Astrocyte (in vitro differentiated cells and primary cell): ENCODE results near the gene CHST13. TPM values are rescaled to one million over a fixed set of nuclear protein-coding genes. Genes with fewer than 3 reads are reported as not detected.
"Not testable (repeated sequence)": the region's sequence is repeated elsewhere in the genome, so short reads cannot be mapped to it uniquely, and the experiment has no call there.

Experiments
- DNase-seq: peaks from one replicate; pipeline ENCODE4 v3.0.0-alpha.2; 2010; ENCODE audit warnings: low read depth
- FAIRE-seq: peaks from 2 replicates; lab custom pipeline; 2011; peaks lifted over from hg19 to GRCh38; lab: Jason Lieb, UNC
- H2AFZ ChIP-seq: 2 replicates; pipeline ENCODE4 v1.6.0; 2012; ENCODE audit warnings: low read depth, low read length, inconsistent platforms
- H3K27ac ChIP-seq: 2 replicates; pipeline ENCODE4 v1.5.1; 2011; ENCODE audit warnings: low read depth, low read length, inconsistent platforms
- H3K27me3 ChIP-seq: 2 replicates; pipeline ENCODE4 v1.6.0; 2011; ENCODE audit warnings: low read length, inconsistent platforms; ENCODE audit not compliant: insufficient read depth
- H3K36me3 ChIP-seq: 2 replicates; pipeline ENCODE4 v1.5.1; 2011; ENCODE audit warnings: low read length, inconsistent platforms; ENCODE audit not compliant: insufficient read depth
- H3K4me1 ChIP-seq: 2 replicates; pipeline ENCODE4 v1.5.1; 2011; ENCODE audit warnings: low read length, inconsistent platforms; ENCODE audit not compliant: insufficient read depth
- H3K4me2 ChIP-seq: 2 replicates; pipeline ENCODE4 v1.6.0; 2012; ENCODE audit warnings: low read length, inconsistent platforms
- H3K4me3 ChIP-seq: 2 replicates; pipeline ENCODE4 v1.5.1; 2011; ENCODE audit warnings: low read depth, mild to moderate bottlenecking, low read length, inconsistent platforms; ENCODE audit not compliant: insufficient read depth
- H3K79me2 ChIP-seq: 2 replicates; pipeline ENCODE4 v1.6.0; 2012; ENCODE audit warnings: mild to moderate bottlenecking, low read length, inconsistent platforms; ENCODE audit not compliant: insufficient read depth
- H3K9ac ChIP-seq: 2 replicates; pipeline ENCODE4 v1.6.0; 2012; ENCODE audit warnings: mild to moderate bottlenecking, low read length, inconsistent platforms
- H3K9me3 ChIP-seq: 2 replicates; pipeline ENCODE4 v1.5.1; 2012; ENCODE audit warnings: low read depth, mild to moderate bottlenecking, low read length, inconsistent platforms; ENCODE audit not compliant: insufficient read depth
- H4K20me1 ChIP-seq: 2 replicates; pipeline ENCODE4 v1.6.0; 2012; ENCODE audit warnings: low read length, inconsistent platforms; ENCODE audit not compliant: insufficient read depth
- H3K27ac Mint-ChIP-seq: one replicate; pipeline ENCODE4 v1.8.0; 2021; ENCODE audit warnings: mild to moderate bottlenecking, mixed read lengths; ENCODE audit not compliant: unreplicated experiment
- H3K27me3 Mint-ChIP-seq: one replicate; pipeline ENCODE4 v1.8.0; 2021; ENCODE audit warnings: low read depth, mixed read lengths; ENCODE audit not compliant: unreplicated experiment
- H3K36me3 Mint-ChIP-seq: one replicate; pipeline ENCODE4 v1.8.0; 2021; ENCODE audit warnings: low read depth, mixed read lengths; ENCODE audit not compliant: unreplicated experiment
- H3K4me1 Mint-ChIP-seq: one replicate; pipeline ENCODE4 v1.8.0; 2021; ENCODE audit warnings: low read depth, mixed read lengths; ENCODE audit not compliant: unreplicated experiment
- H3K4me3 Mint-ChIP-seq: one replicate; pipeline ENCODE4 v1.8.0; 2021; ENCODE audit warnings: mild to moderate bottlenecking, moderate library complexity, mixed read lengths; ENCODE audit not compliant: unreplicated experiment
- H3K9me3 Mint-ChIP-seq: one replicate; pipeline ENCODE4 v1.8.0; 2021; ENCODE audit warnings: mild to moderate bottlenecking, mixed read lengths; ENCODE audit not compliant: unreplicated experiment
- EZH2 ChIP-seq: IDR thresholded peaks from 2 replicates; pipeline ENCODE4 v1.6.1; 2012; ENCODE audit warnings: mild to moderate bottlenecking, low read length, inconsistent platforms; ENCODE audit not compliant: insufficient read depth
- total RNA-seq: library from RNA; stranded (reverse); gene quantifications from 2 replicates; pipeline ENCODE4 v1.2.1, GENCODE V29; 2021
- TF ChIP-seq, protein P1 (sequence below): IDR thresholded peaks from 2 replicates; pipeline ENCODE4 v1.5.1; 2011; ENCODE audit warnings: low read depth, mild to moderate bottlenecking, inconsistent platforms, low read length, moderate library complexity; ENCODE audit not compliant: insufficient read depth

Gene CHST13
- total RNA-seq, 1 donor from 2014 or later: not detected

DNA sequence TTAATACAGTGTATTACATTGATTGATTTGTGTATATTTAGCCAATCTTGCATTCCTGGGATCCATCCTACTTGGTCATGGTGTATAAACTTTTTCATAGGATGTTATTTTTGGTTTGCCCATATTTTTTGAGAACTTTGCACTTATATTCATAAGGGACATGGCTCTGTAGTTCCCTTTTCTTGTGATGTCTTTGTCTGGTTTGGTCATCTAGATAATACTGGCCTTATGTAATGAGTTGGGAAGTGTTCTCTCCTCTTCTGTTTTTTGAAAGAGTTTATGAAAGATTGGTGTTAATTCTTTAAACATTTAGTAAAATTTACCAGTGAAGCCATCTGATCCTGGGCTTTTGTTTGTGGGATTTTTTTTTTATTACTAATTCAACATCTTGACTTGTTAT is 9.6 kb downstream of the CHST13 start:
- Histone ChIP-seq H3K27me3 (peaks cover 44% of the 10 kb centered on the region), H3K79me2 (no peaks in the 10 kb centered on the region), H3K27ac (no peak overlapping the region), H3K4me1 (no peaks in the 10 kb centered on the region), H3K4me3 (no peak overlapping the region), H2AFZ (no peak overlapping the region), H3K36me3 (no peaks in the 10 kb centered on the region), H4K20me1 (no peaks in the 10 kb centered on the region), H3K9ac (no peak overlapping the region), H3K9me3 (no peaks in the 10 kb centered on the region), H3K4me2 (no peak overlapping the region)
- Mint-ChIP-seq H3K4me1 (no peaks in the 10 kb centered on the region), H3K36me3 (no peaks in the 10 kb centered on the region), H3K9me3 (peaks cover 2% of the 10 kb centered on the region), H3K4me3 (no peak overlapping the region), H3K27ac (no peak overlapping the region), H3K27me3 (peaks cover 68% of the 10 kb centered on the region)
- DNase-seq: no peak
- TF ChIP-seq, protein P1, sequence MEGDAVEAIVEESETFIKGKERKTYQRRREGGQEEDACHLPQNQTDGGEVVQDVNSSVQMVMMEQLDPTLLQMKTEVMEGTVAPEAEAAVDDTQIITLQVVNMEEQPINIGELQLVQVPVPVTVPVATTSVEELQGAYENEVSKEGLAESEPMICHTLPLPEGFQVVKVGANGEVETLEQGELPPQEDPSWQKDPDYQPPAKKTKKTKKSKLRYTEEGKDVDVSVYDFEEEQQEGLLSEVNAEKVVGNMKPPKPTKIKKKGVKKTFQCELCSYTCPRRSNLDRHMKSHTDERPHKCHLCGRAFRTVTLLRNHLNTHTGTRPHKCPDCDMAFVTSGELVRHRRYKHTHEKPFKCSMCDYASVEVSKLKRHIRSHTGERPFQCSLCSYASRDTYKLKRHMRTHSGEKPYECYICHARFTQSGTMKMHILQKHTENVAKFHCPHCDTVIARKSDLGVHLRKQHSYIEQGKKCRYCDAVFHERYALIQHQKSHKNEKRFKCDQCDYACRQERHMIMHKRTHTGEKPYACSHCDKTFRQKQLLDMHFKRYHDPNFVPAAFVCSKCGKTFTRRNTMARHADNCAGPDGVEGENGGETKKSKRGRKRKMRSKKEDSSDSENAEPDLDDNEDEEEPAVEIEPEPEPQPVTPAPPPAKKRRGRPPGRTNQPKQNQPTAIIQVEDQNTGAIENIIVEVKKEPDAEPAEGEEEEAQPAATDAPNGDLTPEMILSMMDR: no peak
- TF ChIP-seq EZH2: no peak
- no peak for FAIRE-seq

DNA sequence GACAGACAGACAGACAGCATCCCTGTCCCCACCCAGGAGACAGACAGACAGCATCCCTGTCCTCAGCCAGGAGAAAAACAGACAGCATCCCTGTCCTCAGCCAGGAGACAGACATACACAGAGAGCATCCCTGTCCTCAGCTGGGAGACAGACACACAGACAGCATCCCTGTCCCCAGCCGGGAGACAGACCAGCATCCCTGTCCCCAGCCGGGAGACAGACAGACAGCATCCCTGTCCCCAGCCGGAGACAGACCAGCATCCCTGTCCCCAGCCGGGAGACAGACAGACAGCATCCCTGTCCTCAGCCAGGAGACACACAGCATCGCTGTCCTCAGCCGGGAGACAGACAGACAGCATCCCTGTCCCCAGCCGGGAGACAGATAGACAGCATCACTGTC is 10.8 kb downstream of the CHST13 start:
- H2AFZ ChIP-seq, H3K9me3 Mint-ChIP-seq, H3K36me3 ChIP-seq, H3K36me3 Mint-ChIP-seq, H3K4me1 ChIP-seq, H3K79me2 ChIP-seq, H3K27ac ChIP-seq, DNase-seq, H3K4me1 Mint-ChIP-seq, H3K4me3 ChIP-seq, H3K27ac Mint-ChIP-seq, H4K20me1 ChIP-seq, H3K9ac ChIP-seq, H3K4me3 Mint-ChIP-seq, H3K9me3 ChIP-seq, H3K4me2 ChIP-seq, FAIRE-seq: not testable (repeated sequence)
- peaks cover 63% of the 10 kb centered on the region for H3K27me3 Mint-ChIP-seq
- H3K27me3 ChIP-seq: peaks cover 44% of the 10 kb centered on the region

DNA sequence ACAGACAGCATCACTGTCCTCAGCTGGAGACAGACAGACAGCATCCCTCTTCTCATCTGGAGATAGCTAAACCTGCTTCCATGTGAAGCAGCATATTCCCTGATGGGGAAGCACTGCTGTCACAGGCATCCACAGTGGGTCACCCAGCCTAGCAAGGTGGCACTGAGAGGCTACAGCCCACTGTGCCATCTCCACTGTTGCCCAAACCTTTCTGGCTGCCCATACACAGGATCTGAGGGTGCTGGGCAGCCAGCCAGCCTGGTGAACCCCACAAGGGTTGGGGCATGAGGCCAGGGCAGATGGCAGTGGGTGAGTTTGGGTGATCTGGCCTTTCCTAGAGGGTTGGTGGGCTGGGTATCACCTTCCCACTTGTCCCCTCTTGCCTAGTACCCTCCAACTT is 11.7 kb downstream of the CHST13 start:
- H3K9me3 Mint-ChIP-seq: peaks cover 2% of the 10 kb centered on the region
- H3K79me2 ChIP-seq: no peaks in the 10 kb centered on the region
- peaks cover 3% of the 10 kb centered on the region for H4K20me1 ChIP-seq
- H3K27me3 Mint-ChIP-seq: peaks cover 64% of the 10 kb centered on the region
- H3K27ac Mint-ChIP-seq: no peak overlapping the region
- no peak overlapping the region for H3K4me3 ChIP-seq
- no peak overlapping the region for H2AFZ ChIP-seq
- H3K4me3 Mint-ChIP-seq: no peak overlapping the region
- FAIRE-seq: no peak
- H3K4me2 ChIP-seq: no peak overlapping the region
- H3K36me3 ChIP-seq: no peaks in the 10 kb centered on the region
- no peak overlapping the region for H3K9ac ChIP-seq
- DNase-seq: no peak
- TF ChIP-seq, protein P1: no peak
- no peak for TF ChIP-seq EZH2
- H3K27ac ChIP-seq: no peak overlapping the region
- H3K4me1 ChIP-seq: peaks cover 2% of the 10 kb centered on the region
- H3K4me1 Mint-ChIP-seq: peaks cover 8% of the 10 kb centered on the region
- peaks cover 44% of the 10 kb centered on the region for H3K27me3 ChIP-seq
- no peaks in the 10 kb centered on the region for H3K9me3 ChIP-seq
- H3K36me3 Mint-ChIP-seq: peaks cover 2% of the 10 kb centered on the region
